Measurements from ENCODE around the gene DDX56. TPM values are rescaled to one million over a fixed set of nuclear protein-coding genes. Genes with fewer than 3 reads are reported as not detected.

The DDX56 gene
- total RNA-seq, 4 donors from 2014 or later: 43.0 to 104 (median 50.3) TPM

GRCh38 chr7:44549457-44549856, 24.3 kb downstream of the DDX56 start:
- TF ChIP-seq CTCF (IDR thresholded peaks at IDR 0.05): no peak
- no peak for ATAC-seq (ENCODE audit: low FRiP score)
- no peak for DNase-seq (ENCODE audit: low spot score)

- no peak for TF ChIP-seq CTCF (IDR thresholded peaks at IDR 0.05)
- DNase-seq (ENCODE audit: low spot score) (no peak), ATAC-seq (ENCODE audit: low FRiP score) (no peak)
Observed at GRCh38 chr7:44548893-44549292, 24.8 kb downstream of the DDX56 start.

GRCh38 chr7:44547536-44548231, 26.0 kb downstream of the DDX56 start:
- DNase-seq (ENCODE audit: low spot score): no peak
- ATAC-seq (ENCODE audit: low FRiP score): no peak
- no peak for TF ChIP-seq CTCF (IDR thresholded peaks at IDR 0.05)

GRCh38 chr7:44541876-44542610, 31.7 kb downstream of the DDX56 start:
- no peak for DNase-seq (ENCODE audit: low spot score)
- TF ChIP-seq CTCF (IDR thresholded peaks at IDR 0.05): no peak
- ATAC-seq (ENCODE audit: low FRiP score): no peak

- ATAC-seq (ENCODE audit: low FRiP score) (no peak), DNase-seq (ENCODE audit: low spot score) (no peak)
- no peak for TF ChIP-seq CTCF (IDR thresholded peaks at IDR 0.05)
Observed at GRCh38 chr7:44541028-44541869, 32.5 kb downstream of the DDX56 start, which contains the start of gene NPC1L1. Gene NPC1L1, minus strand, starts transcription at chr7:44541330. Its CDS starts 71 bp downstream, at chr7:44541259.

GRCh38 chr7:44540592-44541027, 33.1 kb downstream of the DDX56 start:
- TF ChIP-seq CTCF (IDR thresholded peaks at IDR 0.05): no peak
- no peak for ATAC-seq (ENCODE audit: low FRiP score)
- no peak for DNase-seq (ENCODE audit: low spot score)

Measured in omental fat pad (tissue), 4 donors.